BJ (cell line): ENCODE results near the gene U2AF2. TPM values are rescaled to one million over a fixed set of nuclear protein-coding genes. Genes with fewer than 3 reads are reported as not detected.

Source experiments
- CTCF ChIA-PET: fragments of 350-600 bp; formaldehyde crosslinking; extraction: SDS; loops from one replicate; lab custom pipeline; 2021; ENCODE audit warnings: antibody characterized with exemption, inconsistent platforms; lab: Yijun Ruan, JAX
- POLR2A ChIA-PET: fragments of 300-600 bp; sonication (Branson Sonifier 250); formaldehyde crosslinking; extraction: SDS; loops from one replicate; lab custom pipeline; 2021; ENCODE audit warnings: antibody characterized with exemption; lab: Charles Lee
- DNase-seq: peaks from one replicate; pipeline ENCODE4 v3.0.0-alpha.2; 2011; ENCODE audit warnings: low read depth
- H3K27me3 ChIP-seq: 2 replicates; pipeline ENCODE4 v1.6.0; 2011; ENCODE audit warnings: low read length; ENCODE audit not compliant: control insufficient read depth, insufficient read depth
- H3K36me3 ChIP-seq: 2 replicates; pipeline ENCODE4 v1.5.1; 2011; ENCODE audit warnings: low read length; ENCODE audit not compliant: control insufficient read depth, insufficient read depth
- H3K4me3 ChIP-seq: 2 replicates; pipeline ENCODE4 v1.5.1; 2011; ENCODE audit warnings: low read depth, mild to moderate bottlenecking, control low read depth, low read length
- CTCF ChIP-seq: IDR thresholded peaks from 2 replicates; pipeline ENCODE4 v1.5.1; 2011; ENCODE audit warnings: low read depth, mild to moderate bottlenecking, control low read depth, inconsistent platforms, low read length, moderate library complexity; ENCODE audit not compliant: insufficient read depth
- polyA plus RNA-seq: library from polyadenylated mRNA; depleted of rRNA; stranded (reverse); fragments of >200 nt; gene quantifications from 2 replicates; pipeline ENCODE4 v1.2.3, GENCODE V29; 2011

The U2AF2 gene
- polyA plus RNA-seq, 1 experiment = 170 TPM

GRCh38 chr19:55624109-55625003 is 30.5 kb upstream of the U2AF2 start, which contains the start of gene ZNF784:
Gene ZNF784 (minus strand): TSS chr19:55624566. CDS start chr19:55624561, 5 bp downstream.
- CTCF ChIA-PET = interaction anchor here (0.8 to 5.7 kb wide), 7 partner anchors 9 to 464 kb away, joined by 3 to 30 read pairs (median 5); partner anchors contain the start of gene ZNF865
- H3K36me3 ChIP-seq = peaks cover 6% of the 10 kb centered on the region
- POLR2A ChIA-PET = interaction anchor here (0.6 kb wide), 2 partner anchors 53 to 394 kb away, joined by 5 to 9 read pairs; no protein-coding TSS in a partner anchor
- TF ChIP-seq CTCF = no peak
- H3K27me3 ChIP-seq = no peaks in the 10 kb centered on the region
- DNase-seq = no peak
- peak within 1 kb of the TSS; percentile 82 for H3K4me3 ChIP-seq

- Histone ChIP-seq H3K36me3 (peaks cover 6% of the 10 kb centered on the region), H3K4me3 (peak overlapping the region; percentile 82), H3K27me3 (no peaks in the 10 kb centered on the region)
- CTCF ChIA-PET = interaction anchor here (0.7 to 5.7 kb wide), 9 partner anchors 8 to 464 kb away, joined by 3 to 30 read pairs (median 4); partner anchors contain the start of gene ZNF865
- no peak for DNase-seq
- no peak for TF ChIP-seq CTCF
- POLR2A ChIA-PET = interaction anchor here (0.7 kb wide), 1 partner anchor 115 kb away, joined by 13 read pairs; no protein-coding TSS in a partner anchor
Observed at GRCh38 chr19:55625004-55625326, 29.9 kb upstream of the U2AF2 start.

GRCh38 chr19:55626350-55626749 is 28.5 kb upstream of the U2AF2 start:
- CTCF ChIA-PET = interaction anchor here (0.6 to 5.7 kb wide), 5 partner anchors 14 to 109 kb away, joined by 3 to 30 read pairs (median 4); partner anchors contain the start of genes ZNF580 and ZNF865
- H3K36me3 ChIP-seq = peaks cover 3% of the 10 kb centered on the region
- no peak for TF ChIP-seq CTCF
- H3K4me3 ChIP-seq = no peak overlapping the region
- POLR2A ChIA-PET = no interaction called here
- H3K27me3 ChIP-seq = no peaks in the 10 kb centered on the region
- no peak for DNase-seq

- no peak overlapping the region for H3K4me3 ChIP-seq
- CTCF ChIA-PET = interaction anchor here (0.6 to 5.6 kb wide), 35 partner anchors 8 to 701 kb away, joined by 3 to 58 read pairs (median 4); partner anchors contain the start of genes CCDC106, FIZ1, ZNF524 and ZNF581
- POLR2A ChIA-PET = no interaction called here
- H3K36me3 ChIP-seq = no peaks in the 10 kb centered on the region
- DNase-seq = no peak
- H3K27me3 ChIP-seq = no peaks in the 10 kb centered on the region
- peak; percentile 83 for TF ChIP-seq CTCF
Observed at GRCh38 chr19:55632463-55632834, 22.4 kb upstream of the U2AF2 start.

GRCh38 chr19:55633861-55634260 is 21.0 kb upstream of the U2AF2 start:
- no peak overlapping the region for H3K4me3 ChIP-seq
- DNase-seq = no peak
- no peaks in the 10 kb centered on the region; the same call in 1 of the 2 replicates for H3K36me3 ChIP-seq
- POLR2A ChIA-PET = interaction anchor here (0.6 kb wide), 1 partner anchor 50 kb away, joined by 4 read pairs; no protein-coding TSS in a partner anchor
- no peak for TF ChIP-seq CTCF
- H3K27me3 ChIP-seq = no peaks in the 10 kb centered on the region
- CTCF ChIA-PET = interaction anchor here (0.7 to 5.6 kb wide), 10 partner anchors 9 to 508 kb away, joined by 3 to 58 read pairs (median 10); partner anchors contain the start of genes FIZ1, ZNF524, ZNF581 and ZNF784
